ENCODE results near the gene PNMA8A.

GRCh38 chr19:46515290-46515609 is 43.9 kb upstream of the PNMA8A start:
- TF ChIP-seq REST (IDR thresholded peaks at IDR 0.05; ENCODE audit: low read depth): no peak
- TF ChIP-seq POLR2A (IDR thresholded peaks at IDR 0.05; ENCODE audit: borderline replicate concordance, extremely low read depth, insufficient read depth, insufficient read length): no peak
- TF ChIP-seq TCF7L2 (IDR thresholded peaks at IDR 0.05; ENCODE audit: borderline replicate concordance, extremely low read depth, insufficient read depth, insufficient read length): no peak
- TF ChIP-seq POLR2AphosphoS5 (IDR thresholded peaks at IDR 0.05; ENCODE audit: low read depth, low read length): no peak
- no peak for TF ChIP-seq CTCF (IDR thresholded peaks at IDR 0.05 in 2 of 3, conservative IDR thresholded peaks at IDR 0.05 in 1 of 3; ENCODE audit: borderline replicate concordance in 1 of 3, insufficient read depth in 1 of 3, low read depth in 2 of 3, low read length in 2 of 3)
- no peak for TF ChIP-seq CEBPB (IDR thresholded peaks at IDR 0.05; ENCODE audit: low read depth)
- TF ChIP-seq MAX (IDR thresholded peaks at IDR 0.05): no peak
- no peak for TF ChIP-seq RAD21 (IDR thresholded peaks at IDR 0.05; ENCODE audit: low read depth)
- no peak for TF ChIP-seq EZH2 (IDR thresholded peaks at IDR 0.05)
- no peak for TF ChIP-seq ATF3 (IDR thresholded peaks at IDR 0.05)
- TF ChIP-seq ELF1 (IDR thresholded peaks at IDR 0.05; ENCODE audit: borderline replicate concordance, low read depth): no peak
